H1 (cell line): ENCODE results near the gene C3orf22. TPM values are rescaled to one million over a fixed set of nuclear protein-coding genes. Genes with fewer than 3 reads are reported as not detected.
A peak's percentile ranks its signal among the peaks of the same experiment; 100 is the strongest.

ENCODE experiments used
- CTCF ChIA-PET: fragments of 300-600 bp; sonication (Branson Sonifier 250); formaldehyde crosslinking; loops from one replicate; lab custom pipeline; 2021; ENCODE audit not compliant: partially characterized antibody; lab: Charles Lee
- POLR2A ChIA-PET: fragments of 300-600 bp; sonication (Branson Sonifier 250); formaldehyde crosslinking; loops from one replicate; lab custom pipeline; 2021; ENCODE audit warnings: inconsistent platforms; ENCODE audit not compliant: partially characterized antibody; lab: Charles Lee
- DNase-seq, 2 experiments: peaks; one replicate each; pipeline versions ENCODE4 v3.0.0 to v3.0.0-alpha.2; 2010 to 2022; ENCODE audit warnings: low spot score in 2 of 2, low read depth in 1 of 2, mixed read lengths in 1 of 2
- FAIRE-seq: peaks from 2 replicates; lab custom pipeline; 2011; peaks lifted over from hg19 to GRCh38; lab: Jason Lieb, UNC
- H2AFZ ChIP-seq: 2 replicates; pipeline ENCODE4 v1.8.1; 2012; ENCODE audit warnings: low read length, inconsistent platforms
- H2AK5ac ChIP-seq: 2 replicates; pipeline ENCODE4 v1.6.1; 2013; ENCODE audit warnings: low read depth, low read length
- H2BK120ac ChIP-seq: replicated peaks from 2 replicates; pipeline ENCODE3; 2013; ENCODE audit warnings: low read depth, low read length, inconsistent platforms
- H2BK12ac ChIP-seq: 2 replicates; pipeline ENCODE4 v1.6.1; 2013; ENCODE audit warnings: low read depth, low read length
- H2BK15ac ChIP-seq: 2 replicates; pipeline ENCODE4 v1.6.1; 2013; ENCODE audit warnings: low read length
- H2BK20ac ChIP-seq: 2 replicates; pipeline ENCODE4 v1.6.1; 2013; ENCODE audit warnings: low read length
- H2BK5ac ChIP-seq: 2 replicates; pipeline ENCODE4 v1.6.1; 2013; ENCODE audit warnings: low read depth, low read length
- H3K14ac ChIP-seq: 2 replicates; pipeline ENCODE4 v1.6.1; 2013; ENCODE audit warnings: inconsistent platforms; ENCODE audit not compliant: insufficient read length
- H3K18ac ChIP-seq: 2 replicates; pipeline ENCODE4 v1.6.1; 2013; ENCODE audit warnings: low read length; ENCODE audit errors: extremely low read depth
- H3K23ac ChIP-seq: 2 replicates; pipeline ENCODE4 v1.6.1; 2013; ENCODE audit warnings: inconsistent platforms; ENCODE audit not compliant: insufficient read length
- H3K23me2 ChIP-seq: 2 replicates; pipeline ENCODE4 v1.6.1; 2013; ENCODE audit warnings: low read depth, low read length
- H3K27ac ChIP-seq: 2 replicates; pipeline ENCODE4 v1.6.1; 2011; ENCODE audit warnings: low read depth, low read length, inconsistent platforms
- H3K27me3 ChIP-seq, 4 experiments: replicated peaks in 1 of 4; 1 replicate in 1 of 4; 2 replicates in 3 of 4; pipeline versions ENCODE4 v1.6.1 to v1.8.1; 2011 to 2013; ENCODE audit warnings: low read length in 3 of 4, mild to moderate bottlenecking in 3 of 4, inconsistent platforms in 2 of 4, mixed read lengths in 2 of 4, moderate library complexity in 1 of 4; ENCODE audit not compliant: control insufficient read depth in 3 of 4, insufficient read depth in 3 of 4; ENCODE audit errors: extremely low read depth in 1 of 4
- H3K36me3 ChIP-seq, 4 experiments: 2 replicates each; pipeline versions ENCODE4 v1.6.1 to v1.8.1; 2011 to 2013; ENCODE audit warnings: mild to moderate bottlenecking in 4 of 4, low read length in 3 of 4, moderate library complexity in 2 of 4, control low read depth in 1 of 4, inconsistent platforms in 1 of 4; ENCODE audit not compliant: insufficient read depth in 4 of 4, control insufficient read depth in 2 of 4
- H3K4ac ChIP-seq: replicated peaks from 2 replicates; pipeline ENCODE3; 2013; ENCODE audit warnings: low read length, low read depth, mixed read lengths, inconsistent platforms; ENCODE audit not compliant: insufficient read length
- H3K4me1 ChIP-seq, 4 experiments: replicated peaks in 1 of 4; 1 replicate in 1 of 4; 2 replicates in 3 of 4; pipeline versions ENCODE4 v1.6.1 to v1.8.1; 2011 to 2013; ENCODE audit warnings: low read length in 3 of 4, inconsistent platforms in 2 of 4, mixed read lengths in 1 of 4; ENCODE audit not compliant: insufficient read depth in 4 of 4, control insufficient read depth in 3 of 4
- H3K4me2 ChIP-seq, 2 experiments: 2 replicates each; pipeline versions ENCODE4 v1.6.1 to v1.8.1; 2011 to 2013; ENCODE audit warnings: low read depth in 2 of 2, low read length in 2 of 2, control low read depth in 1 of 2, inconsistent platforms in 1 of 2, mild to moderate bottlenecking in 1 of 2; ENCODE audit not compliant: insufficient read depth in 1 of 2
- H3K4me3 ChIP-seq, 4 experiments: fragments of 200-600, 300-600 bp in 1 of 4; sonication (generic), shearing (Covaris generic), sonication (Bioruptor Twin) in 1 of 4; 2 replicates each; pipeline versions ENCODE4 v1.5.1 to v1.8.1; 2011 to 2016; ENCODE audit warnings: low read length in 4 of 4, low read depth in 3 of 4, control low read depth in 2 of 4, inconsistent platforms in 2 of 4, mild to moderate bottlenecking in 2 of 4, mixed read lengths in 1 of 4, moderate library complexity in 1 of 4; ENCODE audit not compliant: insufficient read depth in 2 of 4; ENCODE audit errors: extremely low read depth in 1 of 4
- H3K56ac ChIP-seq: replicated peaks from 2 replicates; pipeline ENCODE3; 2013; ENCODE audit warnings: low read depth, mild to moderate bottlenecking, mixed read lengths, low read length, inconsistent platforms; ENCODE audit not compliant: insufficient read length
- H3K79me1 ChIP-seq: 2 replicates; pipeline ENCODE4 v1.6.1; 2013; ENCODE audit warnings: low read depth, low read length, control low read depth
- H3K79me2 ChIP-seq, 2 experiments: 2 replicates each; pipeline versions ENCODE4 v1.6.1 to v1.8.1; 2012 to 2013; ENCODE audit warnings: low read length in 2 of 2, mild to moderate bottlenecking in 2 of 2, inconsistent platforms in 1 of 2; ENCODE audit not compliant: insufficient read depth in 2 of 2, control insufficient read depth in 1 of 2
- H3K9ac ChIP-seq, 4 experiments: replicated peaks in 1 of 4; 1 replicate in 1 of 4; 2 replicates in 3 of 4; pipeline versions ENCODE4 v1.6.1 to v1.8.1; 2011 to 2013; ENCODE audit warnings: low read depth in 3 of 4, low read length in 3 of 4, control low read depth in 2 of 4, mild to moderate bottlenecking in 2 of 4, moderate library complexity in 2 of 4, inconsistent platforms in 1 of 4; ENCODE audit errors: extremely low read depth in 1 of 4
- H3K9me3 ChIP-seq, 2 experiments: 2 replicates each; pipeline versions ENCODE4 v1.6.1 to v1.8.1; 2012 to 2013; ENCODE audit warnings: mild to moderate bottlenecking in 2 of 2, moderate library complexity in 2 of 2, control low read depth in 1 of 2, inconsistent platforms in 1 of 2, low read depth in 1 of 2, low read length in 1 of 2, mixed read lengths in 1 of 2; ENCODE audit not compliant: insufficient read depth in 2 of 2
- H4K20me1 ChIP-seq, 2 experiments: replicated peaks in 1 of 2; 2 replicates each; pipeline versions ENCODE3 to v1.8.1; 2011 to 2013; ENCODE audit warnings: inconsistent platforms in 2 of 2, low read length in 2 of 2, mild to moderate bottlenecking in 1 of 2; ENCODE audit not compliant: insufficient read depth in 2 of 2, control insufficient read depth in 1 of 2
- H4K5ac ChIP-seq: 2 replicates; pipeline ENCODE4 v1.6.1; 2013; ENCODE audit warnings: low read length, low read depth, mixed read lengths, inconsistent platforms; ENCODE audit not compliant: insufficient read length
- H4K8ac ChIP-seq: 2 replicates; pipeline ENCODE4 v1.8.0; 2013; ENCODE audit warnings: mild to moderate bottlenecking, moderate library complexity, low read length, inconsistent platforms; ENCODE audit not compliant: insufficient read depth; ENCODE audit errors: extremely low read depth
- H4K91ac ChIP-seq: replicated peaks from 2 replicates; pipeline ENCODE3; 2013; ENCODE audit warnings: low read length, mixed read lengths, inconsistent platforms; ENCODE audit not compliant: insufficient read length
- CTBP2 ChIP-seq: IDR thresholded peaks from 2 replicates; pipeline ENCODE4 v1.7.0; 2011; ENCODE audit warnings: borderline replicate concordance, mild to moderate bottlenecking, moderate library complexity, mixed read lengths, low read length; ENCODE audit not compliant: insufficient read depth, insufficient read length
- HDAC2 ChIP-seq, 2 experiments: fragments of 300-600 bp in 1 of 2; sonication (generic) in 1 of 2; IDR thresholded peaks; 2 replicates each; pipeline ENCODE4 v1.6.1; 2011 to 2012; ENCODE audit warnings: low read depth in 2 of 2, low read length in 2 of 2, mild to moderate bottlenecking in 2 of 2, moderate library complexity in 2 of 2, borderline replicate concordance in 1 of 2, inconsistent platforms in 1 of 2
- TAF7 ChIP-seq: optimal IDR thresholded peaks from 2 replicates; pipeline ENCODE3; 2011; ENCODE audit warnings: low read depth, mild to moderate bottlenecking, inconsistent platforms, low read length, moderate library complexity, borderline replicate concordance
- WGBS, 2 experiments: shearing (Covaris generic) in 1 of 2; methylation state at CpG; one replicate each; pipeline versions ENCODE4 v1.1.6 to v1.1.7; 2013 to 2015; ENCODE audit warnings: low lambda C conversion rate in 2 of 2, mixed read lengths in 2 of 2, inconsistent platforms in 1 of 2, low coverage in 1 of 2, missing lambda C conversion rate in 1 of 2; ENCODE audit not compliant: insufficient replicate concordance in 2 of 2, insufficient coverage in 1 of 2, insufficient read length in 1 of 2; ENCODE audit errors: extremely low coverage in 1 of 2, missing lambda C conversion rate in 1 of 2; 5-methylcytosine and 5-hydroxymethylcytosine counted together
- polyA plus RNA-seq, 7 experiments: library from polyadenylated mRNA; depleted of rRNA in 3 of 7; stranded (reverse) in 5 of 7; unstranded in 2 of 7; fragments of >200 nt in 5 of 7; fragments of 200-250 nt in 2 of 7; gene quantifications; 1 replicate in 5 of 7; 2 replicates in 1 of 7; 4 replicates in 1 of 7; pipeline versions ENCODE4 v1.2.1 to v1.2.3, GENCODE V29; 2011 to 2013; ENCODE audit warnings: missing spikeins in 2 of 7, mixed read lengths in 2 of 7
- total RNA-seq: library from RNA; stranded (reverse); fragmentation: NEBNext Ultra II Directional; extraction: Animal tissue kit (Norgen Biotek cat#: 25700); gene quantifications from 2 replicates; pipeline ENCODE4 v1.2.1, GENCODE V29; 2021

The C3orf22 gene
- total and polyA plus RNA-seq, 2 of the 8 experiments (the other 6 are each of a cell fraction or from before 2014, with no cell fraction given), result not detected

DNA sequence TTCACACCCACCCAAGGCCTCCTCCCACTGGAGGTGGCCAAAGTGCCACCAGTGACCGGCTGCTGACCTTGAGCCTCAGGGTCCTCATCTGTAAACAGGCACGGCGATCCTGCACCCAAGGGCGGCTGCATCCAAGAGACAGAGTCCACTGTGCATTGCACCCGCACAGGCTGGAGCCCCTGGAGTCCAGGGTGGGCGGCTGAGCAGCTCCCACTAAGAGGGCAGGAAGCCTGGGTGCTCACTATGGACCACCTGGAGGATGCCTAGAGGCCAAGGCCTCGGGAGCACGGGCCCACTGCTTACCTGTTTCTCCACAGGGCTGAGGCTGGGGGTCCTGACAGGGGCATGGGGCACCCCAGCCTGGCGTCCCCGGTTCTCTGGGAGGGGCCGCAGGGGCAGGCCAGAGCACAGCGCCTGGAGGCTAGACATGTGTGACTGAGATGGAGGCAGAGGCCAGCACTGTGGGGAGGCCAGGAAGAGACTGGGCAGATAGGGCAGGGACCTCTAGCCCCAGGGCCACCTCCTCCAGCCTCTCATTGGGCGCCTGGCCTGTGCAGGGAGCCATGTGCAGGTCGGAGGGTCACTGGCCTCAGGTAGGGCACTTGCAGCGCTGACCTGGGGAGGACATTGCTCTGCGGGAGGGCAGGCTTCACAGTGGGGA, 41.3 kb downstream of the C3orf22 start, which contains the start of gene UROC1:
Gene UROC1, minus strand, starts transcription at position 483 of the 661 bp plus-strand sequence. Its CDS starts 54 bp downstream, at position 429.
- H3K4me2 ChIP-seq, result no peak within 1 kb of the TSS
- FAIRE-seq (no peak), DNase-seq (no peak)

More for the DNA sequence above, 41.3 kb downstream of the C3orf22 start, which contains the start of gene UROC1:
- Histone ChIP-seq H4K91ac (no peak within 1 kb of the TSS), H3K9me3 (no peaks in the 10 kb centered on the region), H3K27me3 (no peaks in the 10 kb centered on the region), H4K20me1 (no peaks in the 10 kb centered on the region), H2BK15ac (no peak within 1 kb of the TSS), H2AFZ (no peak within 1 kb of the TSS), H2AK5ac (no peak within 1 kb of the TSS), H3K23ac (no peak within 1 kb of the TSS), H2BK20ac (no peak within 1 kb of the TSS), H3K56ac (no peak within 1 kb of the TSS), H2BK120ac (no peak within 1 kb of the TSS), H3K23me2 (no peaks in the 10 kb centered on the region; the same call in 1 of the 2 replicates), H3K9ac (no peak within 1 kb of the TSS), H3K27ac (no peak within 1 kb of the TSS), H2BK5ac (no peak within 1 kb of the TSS), H4K5ac (no peak within 1 kb of the TSS), H3K4me1 (no peaks in the 10 kb centered on the region; a peak in 1 of 7 replicates), H3K36me3 (no peaks in the 10 kb centered on the region), H3K79me2 (no peaks in the 10 kb centered on the region), H4K8ac (peak within 1 kb of the TSS; percentile 82), H3K4me3 (no peak within 1 kb of the TSS), H3K14ac (no peak within 1 kb of the TSS), H3K4ac (no peak within 1 kb of the TSS), H3K18ac (no peak within 1 kb of the TSS), H3K79me1 (no peaks in the 10 kb centered on the region), H2BK12ac (no peak within 1 kb of the TSS)
- ChIA-PET POLR2A (no interaction called here), CTCF (interaction anchor here (0.8 kb wide), 2 partner anchors 142 to 143 kb away, joined by 3 read pairs; no protein-coding TSS in a partner anchor)
- WGBS, 2 experiments, result 92% methylated on average over 16 of the region's 16 CpGs; no CpG with 5 or more reads in 1 of the 2 experiments
- TF ChIP-seq TAF7 (no peak), HDAC2 (IDR thresholded peaks at IDR 0.05; ENCODE audit: borderline replicate concordance in 1 of 2, low read depth in 2 of 2, low read length in 2 of 2) (no peak), CTBP2 (no peak)
